Measurements from ENCODE around the gene ACTR3. TPM values are rescaled to one million over a fixed set of nuclear protein-coding genes. Genes with fewer than 3 reads are reported as not detected.

Gene ACTR3
- total and polyA plus RNA-seq, 2 donors (not counting 1 experiment from before 2014, with no cell fraction given), result 64.3 to 249 TPM

DNA sequence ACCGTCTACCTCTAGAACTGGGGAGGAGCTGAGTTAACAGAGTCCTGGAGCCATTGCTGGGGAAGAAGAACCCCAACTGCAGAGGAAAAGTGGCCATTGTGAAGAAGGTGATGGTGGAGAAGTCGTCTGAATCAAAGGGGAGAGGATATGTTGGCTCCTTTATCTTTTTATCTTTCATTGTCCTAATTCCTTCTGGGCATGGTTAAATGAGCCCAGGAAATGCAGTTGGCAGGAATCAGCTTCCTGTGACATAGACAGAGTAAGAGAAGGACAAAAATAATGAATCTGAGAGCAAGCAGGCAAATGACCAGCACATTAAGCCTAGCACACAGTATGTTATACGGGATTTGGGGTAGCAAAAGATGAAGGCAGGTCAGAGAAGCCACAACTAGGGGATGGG is 16.0 kb upstream of the ACTR3 start:
- no peak overlapping the region for H3K27ac ChIP-seq (ENCODE audit: low read length in 2 of 2)
- TF ChIP-seq CTCF (IDR thresholded peaks at IDR 0.05) (no peak), EZH2 (IDR thresholded peaks at IDR 0.05; ENCODE audit: borderline replicate concordance, insufficient read depth, low read depth, low read length, poor library complexity, severe bottlenecking) (no peak)
- H3K4me2 ChIP-seq (replicated peaks; ENCODE audit: low read depth, low read length, poor library complexity, severe bottlenecking), result no peak overlapping the region
- 88% methylated on average over 1 of the region's 3 CpGs for WGBS (ENCODE audit: insufficient coverage)
- POLR2A ChIA-PET, result no interaction called here
- no peaks in the 10 kb centered on the region for H3K27me3 Mint-ChIP-seq
- no peaks in the 10 kb centered on the region for H4K20me1 ChIP-seq (ENCODE audit: control insufficient read depth, insufficient read depth, low read length, poor library complexity, severe bottlenecking)
- peaks cover 11 to 16% of the 10 kb centered on the region in 2 donors for H3K4me1 ChIP-seq (ENCODE audit: control insufficient read depth in 2 of 2, insufficient read depth in 2 of 2, low read length in 2 of 2)
- H3K9me3 ChIP-seq (ENCODE audit: control extremely low read depth in 1 of 3, control insufficient read depth in 2 of 3, insufficient read depth in 1 of 3, low read length in 2 of 3), result no peaks in the 10 kb centered on the region
- no peak overlapping the region for H3K27ac Mint-ChIP-seq
- no peaks in the 10 kb centered on the region for H3K9me3 Mint-ChIP-seq (ENCODE audit: insufficient read depth)
- no peaks in the 10 kb centered on the region for H3K36me3 ChIP-seq (replicated peaks in 1 of 2; ENCODE audit: control extremely low read depth in 1 of 2, control insufficient read depth in 1 of 2, extremely low read depth in 1 of 2, insufficient read depth in 2 of 2, low read length in 1 of 2)
- no peak overlapping the region for H3K4me3 Mint-ChIP-seq
- CTCF ChIA-PET, result no interaction called here
- no peak overlapping the region for H2AFZ ChIP-seq (ENCODE audit: insufficient read depth, low read depth, low read length, poor library complexity, severe bottlenecking)
- H3K4me1 Mint-ChIP-seq, result peaks cover 28% of the 10 kb centered on the region
- ATAC-seq (ENCODE audit: low read depth) (no peak), DNase-seq (no peak)
- no peak overlapping the region for H3K9ac ChIP-seq (ENCODE audit: low read length)
- peaks cover 6% of the 10 kb centered on the region for H3K79me2 ChIP-seq (ENCODE audit: control insufficient read depth, insufficient read depth, low read length)
- H3K4me3 ChIP-seq (ENCODE audit: control extremely low read depth in 1 of 5, extremely low read depth in 1 of 5, insufficient read depth in 1 of 5, low read depth in 2 of 5, low read length in 4 of 5), result no peak overlapping the region
- intact Hi-C loops (cut with micrococcal nuclease), result no loop called here
- H3K27me3 ChIP-seq (replicated peaks in 1 of 4; ENCODE audit: control extremely low read depth in 1 of 4, control insufficient read depth in 3 of 4, insufficient read depth in 4 of 4, low read length in 3 of 4), result no peaks in the 10 kb centered on the region

- Histone ChIP-seq H4K20me1 (ENCODE audit: control insufficient read depth, insufficient read depth, low read length, poor library complexity, severe bottlenecking) (no peaks in the 10 kb centered on the region), H3K4me1 (ENCODE audit: control insufficient read depth in 2 of 2, insufficient read depth in 2 of 2, low read length in 2 of 2) (peaks cover 13 to 14% of the 10 kb centered on the region in 2 donors), H3K4me2 (replicated peaks; ENCODE audit: low read depth, low read length, poor library complexity, severe bottlenecking) (no peak overlapping the region), H3K36me3 (replicated peaks in 1 of 2; ENCODE audit: control extremely low read depth in 1 of 2, control insufficient read depth in 1 of 2, extremely low read depth in 1 of 2, insufficient read depth in 2 of 2, low read length in 1 of 2) (no peaks in the 10 kb centered on the region), H3K79me2 (ENCODE audit: control insufficient read depth, insufficient read depth, low read length) (peaks cover 7% of the 10 kb centered on the region), H3K27me3 (replicated peaks in 1 of 4; ENCODE audit: control extremely low read depth in 1 of 4, control insufficient read depth in 3 of 4, insufficient read depth in 4 of 4, low read length in 3 of 4) (no peaks in the 10 kb centered on the region), H3K9ac (ENCODE audit: low read length) (no peak overlapping the region), H2AFZ (ENCODE audit: insufficient read depth, low read depth, low read length, poor library complexity, severe bottlenecking) (no peak overlapping the region), H3K4me3 (ENCODE audit: control extremely low read depth in 1 of 5, extremely low read depth in 1 of 5, insufficient read depth in 1 of 5, low read depth in 2 of 5, low read length in 4 of 5) (no peak overlapping the region), H3K27ac (ENCODE audit: low read length in 2 of 2) (no peak overlapping the region), H3K9me3 (ENCODE audit: control extremely low read depth in 1 of 3, control insufficient read depth in 2 of 3, insufficient read depth in 1 of 3, low read length in 2 of 3) (no peaks in the 10 kb centered on the region)
- Mint-ChIP-seq H3K9me3 (ENCODE audit: insufficient read depth) (no peaks in the 10 kb centered on the region), H3K27me3 (no peaks in the 10 kb centered on the region), H3K4me3 (no peak overlapping the region), H3K27ac (no peak overlapping the region), H3K4me1 (peaks cover 30% of the 10 kb centered on the region)
- ChIA-PET POLR2A (no interaction called here), CTCF (no interaction called here)
- WGBS (ENCODE audit: insufficient coverage), result no CpG with 5 or more reads among the region's 2 CpGs
- intact Hi-C loops (cut with micrococcal nuclease), result no loop called here
- ATAC-seq (ENCODE audit: low read depth) (no peak), DNase-seq (no peak)
- TF ChIP-seq CTCF (IDR thresholded peaks at IDR 0.05), result no peak
- no peak for TF ChIP-seq EZH2 (IDR thresholded peaks at IDR 0.05; ENCODE audit: borderline replicate concordance, insufficient read depth, low read depth, low read length, poor library complexity, severe bottlenecking)
Measured at GRCh38 chr2:113875135-113875534, 14.8 kb upstream of the ACTR3 start.
